ENCODE data around the gene ABCA7. TPM values are rescaled to one million over a fixed set of nuclear protein-coding genes. Genes with fewer than 3 reads are reported as not detected.

ABCA7 gene
- total and polyA plus RNA-seq, 9 donors, result 1.4 to 10.5 (median 2.5) TPM

- TF ChIP-seq CTCF (IDR thresholded peaks at IDR 0.05) (no peak), POLR2A (IDR thresholded peaks at IDR 0.05) (no peak), EP300 (IDR thresholded peaks at IDR 0.05) (no peak)
- DNase-seq, result no peak
- no peaks in the 10 kb centered on the region for H3K36me3 ChIP-seq
- intact Hi-C loops (cut with DNase I), result no loop called here
- 34 to 71% (median 68%) methylated on average over 2 to 4 of the region's 5 CpGs for WGBS, 3 donors
- peaks cover 0 to 7% of the 10 kb centered on the region in 2 donors for H3K9me3 ChIP-seq
- no peak overlapping the region for H3K4me3 ChIP-seq
- H3K4me1 ChIP-seq (ENCODE audit: insufficient read depth), result no peaks in the 10 kb centered on the region
- H3K27ac ChIP-seq, result no peak overlapping the region
- H3K27me3 ChIP-seq, result no peaks in the 10 kb centered on the region
Measured at GRCh38 chr19:1052349-1052975, 12.6 kb downstream of the ABCA7 start.

- Histone ChIP-seq H3K9me3 (peaks cover under 1 to 11% of the 10 kb centered on the region in 2 donors), H3K36me3 (no peaks in the 10 kb centered on the region), H3K4me3 (no peak overlapping the region), H3K27me3 (no peaks in the 10 kb centered on the region), H3K4me1 (ENCODE audit: insufficient read depth) (no peaks in the 10 kb centered on the region), H3K27ac (no peak overlapping the region)
- no peak for TF ChIP-seq CTCF (IDR thresholded peaks at IDR 0.05)
- TF ChIP-seq EP300 (IDR thresholded peaks at IDR 0.05), result no peak
- TF ChIP-seq POLR2A (IDR thresholded peaks at IDR 0.05), result no peak
- 87 to 92% (median 88%) methylated on average over 31 of the region's 31 CpGs for WGBS, 3 donors
- no peak for DNase-seq
- intact Hi-C loops (cut with DNase I), result no loop called here
Measured at GRCh38 chr19:1053176-1054101, 13.5 kb downstream of the ABCA7 start.

- 91 to 96% (median 93%) methylated on average over 28 of the region's 28 CpGs for WGBS, 3 donors
- Histone ChIP-seq H3K27ac (no peak overlapping the region), H3K4me3 (no peak overlapping the region), H3K36me3 (no peaks in the 10 kb centered on the region), H3K4me1 (ENCODE audit: insufficient read depth) (no peaks in the 10 kb centered on the region), H3K9me3 (peaks cover 4 to 14% of the 10 kb centered on the region in 2 donors), H3K27me3 (no peaks in the 10 kb centered on the region)
- TF ChIP-seq CTCF (IDR thresholded peaks at IDR 0.05) (no peak), POLR2A (IDR thresholded peaks at IDR 0.05) (no peak), EP300 (IDR thresholded peaks at IDR 0.05) (no peak)
- intact Hi-C loops (cut with DNase I), result no loop called here
- DNase-seq, result peak in 1 of 5 donors; percentile 31
Measured at GRCh38 chr19:1054102-1055027, 14.5 kb downstream of the ABCA7 start.

GRCh38 chr19:1055028-1055425 is 15.1 kb downstream of the ABCA7 start:
- no peak for DNase-seq
- H3K27ac ChIP-seq, result no peak overlapping the region
- H3K4me3 ChIP-seq, result no peak overlapping the region
- peaks cover 4 to 14% of the 10 kb centered on the region in 2 donors for H3K9me3 ChIP-seq
- WGBS, 3 donors, result 92 to 95% (median 95%) methylated on average over 6 to 14 of the region's 14 CpGs
- no peaks in the 10 kb centered on the region for H3K36me3 ChIP-seq
- TF ChIP-seq POLR2A (IDR thresholded peaks at IDR 0.05) (no peak), CTCF (IDR thresholded peaks at IDR 0.05) (no peak), EP300 (IDR thresholded peaks at IDR 0.05) (no peak)
- no peaks in the 10 kb centered on the region for H3K27me3 ChIP-seq
- intact Hi-C loops (cut with DNase I), result no loop called here
- H3K4me1 ChIP-seq (ENCODE audit: insufficient read depth), result no peaks in the 10 kb centered on the region
